Neural cell (in vitro differentiated cells): Measurements from ENCODE around the gene ACSM6. TPM values are rescaled to one million over a fixed set of nuclear protein-coding genes. Genes with fewer than 3 reads are reported as not detected.

Experiments
- H2AFZ ChIP-seq: fragments of 200-600, 300-800 bp; sonication (generic), shearing (Covaris generic); 2 replicates; pipeline ENCODE4 v1.6.0; 2014; ENCODE audit warnings: low read depth, mild to moderate bottlenecking, antibody characterized with exemption, low read length, moderate library complexity
- H3F3A ChIP-seq: fragments of 200-600 bp; shearing (Covaris generic); 2 replicates; pipeline ENCODE4 v1.6.1; 2016; ENCODE audit warnings: mild to moderate bottlenecking, moderate library complexity, mixed read lengths, antibody characterized with exemption, low read length; ENCODE audit not compliant: insufficient read depth, poor library complexity, severe bottlenecking
- H3K27ac ChIP-seq: fragments of 200-600, 300-800 bp; sonication (generic), shearing (Covaris generic); 2 replicates; pipeline ENCODE4 v1.5.1; 2014; ENCODE audit warnings: mild to moderate bottlenecking, low read length, moderate library complexity
- H3K27me3 ChIP-seq: fragments of 300-800, 200-600 bp; sonication (generic), shearing (Covaris generic); 2 replicates; pipeline ENCODE4 v1.6.0; 2014; ENCODE audit warnings: mild to moderate bottlenecking, low read depth, low read length, moderate library complexity; ENCODE audit not compliant: insufficient read depth
- H3K36me3 ChIP-seq: fragments of 300-800, 200-600 bp; sonication (generic), shearing (Covaris generic); 2 replicates; pipeline ENCODE4 v1.5.1; 2014; ENCODE audit warnings: mild to moderate bottlenecking, antibody characterized with exemption, low read length, moderate library complexity; ENCODE audit not compliant: insufficient read depth
- H3K4me2 ChIP-seq: fragments of 300-800, 200-600 bp; sonication (generic), shearing (Covaris generic); 2 replicates; pipeline ENCODE4 v1.6.0; 2014; ENCODE audit warnings: mild to moderate bottlenecking, low read length
- H3K4me3 ChIP-seq: fragments of 300-800, 200-600 bp; sonication (generic), shearing (Covaris generic); 2 replicates; pipeline ENCODE4 v1.5.1; 2014; ENCODE audit warnings: mild to moderate bottlenecking, low read length, moderate library complexity
- H3K79me2 ChIP-seq: fragments of 200-600 bp; shearing (Covaris generic); replicated peaks from 2 replicates; pipeline ENCODE4 v1.6.0; 2014; ENCODE audit warnings: mild to moderate bottlenecking, low read length, moderate library complexity; ENCODE audit not compliant: insufficient read depth
- H3K9ac ChIP-seq: fragments of 300-800, 200-600 bp; sonication (generic), shearing (Covaris generic); 2 replicates; pipeline ENCODE4 v1.6.1; 2016; ENCODE audit warnings: mild to moderate bottlenecking, low read length, mixed read lengths
- H3K9me2 ChIP-seq: fragments of 200-600 bp; shearing (Covaris generic); 2 replicates; pipeline ENCODE4 v1.6.1; 2016; ENCODE audit warnings: mild to moderate bottlenecking, low read length, mixed read lengths; ENCODE audit not compliant: insufficient read depth
- H3K9me3 ChIP-seq: fragments of 200-600, 300-800 bp; sonication (generic), shearing (Covaris generic); 2 replicates; pipeline ENCODE4 v1.6.1; 2016; ENCODE audit warnings: mild to moderate bottlenecking, mixed run types, low read length, moderate library complexity, mixed read lengths
- H4K20me1 ChIP-seq: fragments of 200-600 bp; shearing (Covaris generic); 2 replicates; pipeline ENCODE4 v1.6.1; 2016; ENCODE audit warnings: mild to moderate bottlenecking, mixed run types; ENCODE audit not compliant: insufficient read depth
- EP300 ChIP-seq: fragments of 450-650 bp; conservative IDR thresholded peaks from 2 replicates; pipeline ENCODE4 v1.6.1; 2014; ENCODE audit warnings: antibody characterized with exemption, mild to moderate bottlenecking, moderate library complexity; ENCODE audit not compliant: poor library complexity, severe bottlenecking
- EZH2 ChIP-seq: fragments of 200-600, 300-800 bp; shearing (Covaris generic), sonication (generic); IDR thresholded peaks from 2 replicates; pipeline ENCODE4 v1.6.1; 2014; ENCODE audit warnings: antibody characterized with exemption, low read length, borderline replicate concordance, mild to moderate bottlenecking; ENCODE audit not compliant: insufficient read depth, poor library complexity, severe bottlenecking
- MXI1 ChIP-seq: fragments of 450-650 bp; conservative IDR thresholded peaks from 2 replicates; pipeline ENCODE4 v1.6.1; 2014; ENCODE audit warnings: antibody characterized with exemption, mild to moderate bottlenecking; ENCODE audit not compliant: poor library complexity, severe bottlenecking
- POLR2AphosphoS5 ChIP-seq: IDR thresholded peaks from 2 replicates; pipeline ENCODE4 v1.6.1; 2012
- RAD21 ChIP-seq: fragments of 450-650 bp; conservative IDR thresholded peaks from 2 replicates; pipeline ENCODE4 v1.6.1; 2014; ENCODE audit warnings: antibody characterized with exemption, mild to moderate bottlenecking, moderate library complexity
- REST ChIP-seq: IDR thresholded peaks from 2 replicates; pipeline ENCODE4 v1.6.1; 2012; ENCODE audit warnings: borderline replicate concordance
- SMC3 ChIP-seq: fragments of 450-650 bp; conservative IDR thresholded peaks from 2 replicates; pipeline ENCODE4 v1.6.1; 2014; ENCODE audit warnings: antibody characterized with exemption, mild to moderate bottlenecking, moderate library complexity; ENCODE audit not compliant: poor library complexity
- TAF1 ChIP-seq: IDR thresholded peaks from 2 replicates; pipeline ENCODE4 v1.6.1; 2012; ENCODE audit warnings: low read depth
- polyA plus RNA-seq: library from polyadenylated mRNA; depleted of rRNA; stranded (reverse); fragments of >200 nt; gene quantifications from 2 replicates; pipeline ENCODE4 v1.2.3, GENCODE V29; 2014

ACSM6 gene
- polyA plus RNA-seq, 1 donor from 2014 or later = not detected

DNA sequence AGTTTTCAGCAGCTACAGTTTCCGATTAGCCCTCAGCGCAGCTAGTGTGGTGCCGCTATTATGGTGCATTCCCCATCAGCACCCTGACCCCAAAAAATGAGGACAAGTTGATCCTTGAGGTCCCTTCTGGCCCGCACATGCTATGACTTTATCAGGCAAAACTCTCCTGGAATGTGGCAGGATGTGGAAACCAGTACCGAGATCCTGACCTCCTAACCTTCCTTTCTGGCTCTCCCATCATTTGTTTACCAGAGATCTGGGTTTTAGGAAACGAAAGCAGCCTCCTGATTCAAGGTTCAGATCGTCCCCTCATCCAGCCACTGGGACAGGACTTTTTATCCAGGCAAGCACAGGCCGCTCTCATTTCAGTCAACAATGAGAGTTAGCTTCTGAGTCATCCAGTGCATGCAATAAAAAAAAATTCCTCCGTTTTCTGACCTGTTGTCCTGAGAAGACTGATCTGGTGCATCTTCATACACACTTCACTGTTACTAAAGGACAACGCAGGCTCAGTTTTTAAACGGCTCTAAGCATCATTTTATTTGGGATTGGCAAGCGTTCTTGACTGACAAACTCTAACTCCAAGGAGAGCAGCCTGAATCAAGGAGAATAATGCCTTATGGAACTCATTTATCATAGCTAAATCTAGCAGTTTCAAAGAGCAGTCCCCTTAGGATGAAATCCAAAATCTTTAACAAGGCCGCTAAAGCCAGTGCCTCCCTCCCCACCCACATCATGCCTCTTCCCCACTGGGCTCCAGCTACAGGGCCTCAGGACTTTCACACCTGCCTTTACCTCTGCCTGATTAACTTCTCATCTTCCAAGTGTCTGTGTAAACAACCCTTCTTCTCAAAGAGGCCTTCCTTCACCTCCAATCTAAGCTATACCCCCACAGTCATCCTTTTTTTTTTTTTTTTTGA is 79.6 kb downstream of the ACSM6 start:
- H3K9me3 ChIP-seq = no peaks in the 10 kb centered on the region
- H3K36me3 ChIP-seq = no peaks in the 10 kb centered on the region
- no peak for TF ChIP-seq EP300
- TF ChIP-seq EZH2 = no peak
- TF ChIP-seq TAF1 = no peak
- no peak for TF ChIP-seq POLR2AphosphoS5
- no peak for TF ChIP-seq RAD21
- no peak for TF ChIP-seq SMC3
- TF ChIP-seq MXI1 = no peak
- H3K79me2 ChIP-seq = no peaks in the 10 kb centered on the region
- no peaks in the 10 kb centered on the region for H3F3A ChIP-seq
- no peaks in the 10 kb centered on the region for H4K20me1 ChIP-seq
- no peak overlapping the region for H3K9ac ChIP-seq
- H3K9me2 ChIP-seq = no peaks in the 10 kb centered on the region
- H3K27ac ChIP-seq = no peak overlapping the region
- no peak overlapping the region for H2AFZ ChIP-seq
- no peak overlapping the region for H3K4me3 ChIP-seq
- H3K27me3 ChIP-seq = no peaks in the 10 kb centered on the region
- H3K4me2 ChIP-seq = no peak overlapping the region

DNA sequence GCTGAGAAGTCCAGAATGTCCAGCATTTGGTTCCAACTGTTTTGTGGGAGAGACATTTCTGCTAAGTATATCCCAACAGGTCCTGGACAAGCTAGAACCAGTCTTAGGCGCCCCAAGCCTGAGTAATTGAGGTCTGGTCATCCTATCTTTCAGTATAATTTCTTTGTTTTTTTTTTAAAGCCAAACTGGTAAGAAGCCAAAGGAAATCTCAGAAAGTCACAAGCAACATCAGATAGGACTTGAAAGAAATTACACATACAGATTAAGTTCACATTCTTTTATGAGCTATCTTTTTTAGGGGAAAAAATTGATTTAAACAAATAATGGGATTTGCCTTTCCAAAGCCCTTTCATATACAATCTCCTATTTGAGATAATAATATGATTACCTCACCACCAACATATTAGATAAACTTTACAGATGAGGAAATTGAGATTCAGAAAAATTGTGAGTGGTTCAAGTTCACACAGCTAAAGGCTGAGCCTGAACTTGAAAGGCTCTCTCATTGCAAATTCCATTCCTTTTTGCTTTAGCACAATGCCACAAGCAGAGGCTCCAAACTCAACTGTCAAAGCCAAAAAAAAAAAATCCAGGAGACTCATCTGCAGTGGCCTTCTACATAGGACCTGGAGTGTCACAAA is 81.8 kb downstream of the ACSM6 start:
- no peaks in the 10 kb centered on the region for H4K20me1 ChIP-seq
- H3K79me2 ChIP-seq = no peaks in the 10 kb centered on the region

More for the DNA sequence above, 81.8 kb downstream of the ACSM6 start:
- H3K4me2 ChIP-seq = no peak overlapping the region
- no peak overlapping the region for H2AFZ ChIP-seq
- no peaks in the 10 kb centered on the region for H3K36me3 ChIP-seq
- TF ChIP-seq REST (no peak), TAF1 (no peak), EZH2 (no peak)
- no peaks in the 10 kb centered on the region for H3K9me2 ChIP-seq
- no peak overlapping the region for H3K27ac ChIP-seq
- H3K4me3 ChIP-seq = no peak overlapping the region
- no peaks in the 10 kb centered on the region for H3F3A ChIP-seq
- no peaks in the 10 kb centered on the region for H3K9me3 ChIP-seq
- no peaks in the 10 kb centered on the region for H3K27me3 ChIP-seq
- H3K9ac ChIP-seq = no peak overlapping the region
